Keratinocyte (primary cell): ENCODE data around the gene CARD18. TPM values are rescaled to one million over a fixed set of nuclear protein-coding genes. Genes with fewer than 3 reads are reported as not detected.

ENCODE experiments used
- DNase-seq: peaks from one replicate; pipeline ENCODE4 v3.0.0-alpha.2; 2011; ENCODE audit warnings: low read depth, missing footprints, low spot score
- FAIRE-seq: peaks from 2 replicates; lab custom pipeline; 2011; peaks lifted over from hg19 to GRCh38; lab: Jason Lieb, UNC
- H2AFZ ChIP-seq: 2 replicates; pipeline ENCODE4 v1.6.0; 2012; ENCODE audit warnings: low read length, control low read depth, inconsistent platforms; ENCODE audit not compliant: control insufficient read depth
- H3K27ac ChIP-seq: 2 replicates; pipeline ENCODE4 v1.5.1; 2011; ENCODE audit warnings: low read length; ENCODE audit not compliant: control insufficient read depth, insufficient read depth
- H3K27me3 ChIP-seq: 3 replicates; pipeline ENCODE4 v1.6.0; 2011; ENCODE audit warnings: low read length; ENCODE audit not compliant: control insufficient read depth, insufficient read depth; ENCODE audit errors: extremely low read depth
- H3K36me3 ChIP-seq, 2 experiments: 2 replicates in 1 of 2; 3 replicates in 1 of 2; pipeline ENCODE4 v1.5.1; 2011; ENCODE audit warnings: low read length in 2 of 2, mild to moderate bottlenecking in 1 of 2; ENCODE audit not compliant: control insufficient read depth in 2 of 2, insufficient read depth in 2 of 2; ENCODE audit errors: extremely low read depth in 1 of 2
- H3K4me1 ChIP-seq: 3 replicates; pipeline ENCODE4 v1.5.1; 2011; ENCODE audit warnings: low read length; ENCODE audit not compliant: control insufficient read depth, insufficient read depth; ENCODE audit errors: extremely low read depth
- H3K4me2 ChIP-seq: 3 replicates; pipeline ENCODE4 v1.6.0; 2011; ENCODE audit warnings: low read depth, low read length; ENCODE audit not compliant: control insufficient read depth, insufficient read depth; ENCODE audit errors: extremely low read depth
- H3K4me3 ChIP-seq, 3 experiments: fragments of 200-600 bp in 1 of 3; sonication (generic) in 1 of 3; 2 replicates in 2 of 3; 3 replicates in 1 of 3; pipeline ENCODE4 v1.5.1; 2011 to 2016; ENCODE audit warnings: low read length in 3 of 3, mild to moderate bottlenecking in 3 of 3, control low read depth in 2 of 3, inconsistent platforms in 1 of 3, low read depth in 1 of 3, mixed read lengths in 1 of 3, mixed run types in 1 of 3, moderate library complexity in 1 of 3; ENCODE audit not compliant: control insufficient read depth in 2 of 3, insufficient read depth in 2 of 3; ENCODE audit errors: extremely low read depth in 1 of 3
- H3K79me2 ChIP-seq: 2 replicates; pipeline ENCODE4 v1.6.0; 2012; ENCODE audit warnings: low read length; ENCODE audit not compliant: control insufficient read depth, insufficient read depth
- H3K9ac ChIP-seq: 3 replicates; pipeline ENCODE4 v1.6.0; 2011; ENCODE audit warnings: low read length; ENCODE audit not compliant: control insufficient read depth, insufficient read depth; ENCODE audit errors: extremely low read depth
- H3K9me1 ChIP-seq: 3 replicates; pipeline ENCODE4 v1.6.0; 2011; ENCODE audit warnings: low read length; ENCODE audit not compliant: control insufficient read depth, insufficient read depth; ENCODE audit errors: extremely low read depth
- H3K9me3 ChIP-seq: 2 replicates; pipeline ENCODE4 v1.5.1; 2012; ENCODE audit warnings: low read depth, low read length; ENCODE audit not compliant: control insufficient read depth
- H4K20me1 ChIP-seq: 3 replicates; pipeline ENCODE4 v1.6.0; 2011; ENCODE audit warnings: low read length; ENCODE audit not compliant: control insufficient read depth, insufficient read depth; ENCODE audit errors: extremely low read depth
- EZH2 ChIP-seq: IDR thresholded peaks from one replicate; pipeline ENCODE4 v1.6.1; 2012; ENCODE audit warnings: inconsistent platforms, mild to moderate bottlenecking, low read length, moderate library complexity
- dilution Hi-C: fragments of 300-500 bp; cut with MboI; formaldehyde crosslinking; loops from one replicate; pipeline ENCODE4 v1.7.0; 2020; ENCODE audit warnings: low sequenced_read_pairs; ENCODE audit not compliant: extremely low pct_ligation_motif_present
- polyA plus RNA-seq, 5 experiments: library from polyadenylated mRNA; depleted of rRNA in 3 of 5; stranded (reverse) in 3 of 5; stranded (forward) in 1 of 5; unstranded in 1 of 5; fragments of >200 nt; gene quantifications; 1 replicate in 1 of 5; 2 replicates in 3 of 5; 3 replicates in 1 of 5; pipeline versions ENCODE4 v1.2.1 to v1.2.3, GENCODE V29; 2011 to 2012; ENCODE audit warnings: missing spikeins in 2 of 5, low read depth in 1 of 5, low replicate concordance in 1 of 5
- TF ChIP-seq, protein P1 (sequence below), 3 experiments: IDR thresholded peaks in 1 of 3; conservative IDR thresholded peaks in 1 of 3; optimal IDR thresholded peaks in 1 of 3; 2 replicates in 2 of 3; 3 replicates in 1 of 3; pipeline versions ENCODE3 to v1.5.1; 2011; ENCODE audit warnings: low read length in 3 of 3, mild to moderate bottlenecking in 3 of 3, moderate library complexity in 2 of 3, control low read depth in 1 of 3, inconsistent platforms in 1 of 3; ENCODE audit not compliant: insufficient read depth in 2 of 3; ENCODE audit errors: extremely low read depth in 1 of 3

The CARD18 gene
- polyA plus RNA-seq, 1 donor (not counting 4 experiments of a cell fraction or from before 2014, with no cell fraction given): 10.4 TPM

DNA sequence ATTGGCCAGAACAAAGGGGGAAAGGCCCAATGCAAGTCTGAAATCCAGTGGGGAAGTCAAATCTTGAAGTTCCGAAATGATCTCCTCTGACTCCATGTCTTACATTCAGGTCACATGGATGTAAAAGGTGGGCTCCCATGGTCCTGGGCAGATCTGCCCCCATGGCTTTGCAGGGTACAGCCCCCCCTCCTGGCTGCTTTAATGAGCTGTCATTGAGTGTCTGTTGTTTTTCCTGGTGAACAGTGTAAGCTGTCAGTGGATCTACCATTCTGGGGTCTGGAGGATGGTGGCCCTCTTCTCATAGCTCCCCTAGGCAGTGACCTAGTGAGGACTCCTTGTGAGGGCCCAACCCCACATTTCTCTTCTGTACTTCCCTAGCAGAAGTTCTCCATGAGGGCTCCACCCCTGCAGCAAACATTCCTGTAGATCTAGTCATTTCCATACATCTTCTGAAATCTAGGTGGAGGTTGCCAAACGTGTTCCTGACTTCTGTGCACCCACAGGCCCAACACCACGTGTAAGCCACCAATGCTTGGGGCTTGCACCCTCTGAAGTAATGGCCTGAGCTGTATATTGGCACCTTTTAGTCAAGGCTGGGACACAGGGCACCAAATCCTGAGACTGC lies 9.3 kb downstream of the CARD18 start:
- Histone ChIP-seq H3K79me2 (no peaks in the 10 kb centered on the region), H3K4me1 (peaks cover 16% of the 10 kb centered on the region), H3K9me3 (peaks cover 5% of the 10 kb centered on the region), H3K36me3 (no peaks in the 10 kb centered on the region), H3K4me2 (no peak overlapping the region), H3K27ac (peak overlapping the region; percentile 29), H3K9ac (no peak overlapping the region), H3K9me1 (no peaks in the 10 kb centered on the region), H4K20me1 (no peaks in the 10 kb centered on the region), H2AFZ (peak overlapping the region; percentile 34), H3K4me3 (no peak overlapping the region), H3K27me3 (no peaks in the 10 kb centered on the region)
- dilution Hi-C loops: no loop called here
- peak; percentile 78 for FAIRE-seq
- TF ChIP-seq, protein P1, sequence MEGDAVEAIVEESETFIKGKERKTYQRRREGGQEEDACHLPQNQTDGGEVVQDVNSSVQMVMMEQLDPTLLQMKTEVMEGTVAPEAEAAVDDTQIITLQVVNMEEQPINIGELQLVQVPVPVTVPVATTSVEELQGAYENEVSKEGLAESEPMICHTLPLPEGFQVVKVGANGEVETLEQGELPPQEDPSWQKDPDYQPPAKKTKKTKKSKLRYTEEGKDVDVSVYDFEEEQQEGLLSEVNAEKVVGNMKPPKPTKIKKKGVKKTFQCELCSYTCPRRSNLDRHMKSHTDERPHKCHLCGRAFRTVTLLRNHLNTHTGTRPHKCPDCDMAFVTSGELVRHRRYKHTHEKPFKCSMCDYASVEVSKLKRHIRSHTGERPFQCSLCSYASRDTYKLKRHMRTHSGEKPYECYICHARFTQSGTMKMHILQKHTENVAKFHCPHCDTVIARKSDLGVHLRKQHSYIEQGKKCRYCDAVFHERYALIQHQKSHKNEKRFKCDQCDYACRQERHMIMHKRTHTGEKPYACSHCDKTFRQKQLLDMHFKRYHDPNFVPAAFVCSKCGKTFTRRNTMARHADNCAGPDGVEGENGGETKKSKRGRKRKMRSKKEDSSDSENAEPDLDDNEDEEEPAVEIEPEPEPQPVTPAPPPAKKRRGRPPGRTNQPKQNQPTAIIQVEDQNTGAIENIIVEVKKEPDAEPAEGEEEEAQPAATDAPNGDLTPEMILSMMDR (optimal IDR thresholded peaks at IDR 0.05 in 1 of 3, IDR thresholded peaks at IDR 0.05 in 1 of 3, conservative IDR thresholded peaks at IDR 0.05 in 1 of 3; ENCODE audit: extremely low read depth in 1 of 3, insufficient read depth in 2 of 3, low read length in 3 of 3): no peak
- no peak for TF ChIP-seq EZH2
- peak; percentile 44 for DNase-seq

DNA sequence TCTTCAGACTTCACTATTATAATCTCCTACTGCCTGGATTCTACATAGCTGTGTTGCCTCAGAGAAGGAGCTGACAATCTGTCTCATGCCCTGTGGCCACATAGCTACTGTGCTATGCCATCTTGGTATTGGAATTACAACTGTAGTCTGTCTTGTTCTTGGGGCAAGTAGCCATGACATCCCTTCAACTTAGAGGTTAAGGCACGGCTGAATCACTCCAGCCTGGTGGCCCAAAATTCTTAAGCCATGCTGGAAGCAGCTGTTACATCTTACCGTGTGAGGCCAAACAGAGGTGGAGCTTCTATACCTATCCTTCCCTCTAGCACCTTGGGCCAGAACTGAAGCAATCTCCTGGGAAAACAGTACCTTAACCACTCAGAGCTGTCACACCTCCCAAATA lies 14.8 kb downstream of the CARD18 start:
- TF ChIP-seq EZH2: no peak
- TF ChIP-seq, protein P1 (optimal IDR thresholded peaks at IDR 0.05 in 1 of 3, IDR thresholded peaks at IDR 0.05 in 1 of 3, conservative IDR thresholded peaks at IDR 0.05 in 1 of 3; ENCODE audit: extremely low read depth in 1 of 3, insufficient read depth in 2 of 3, low read length in 3 of 3): no peak
- Histone ChIP-seq H3K27ac (no peak overlapping the region), H3K9me1 (no peaks in the 10 kb centered on the region), H3K4me3 (no peak overlapping the region), H3K27me3 (no peaks in the 10 kb centered on the region), H3K9ac (no peak overlapping the region), H2AFZ (no peak overlapping the region), H3K79me2 (no peaks in the 10 kb centered on the region), H3K4me1 (no peaks in the 10 kb centered on the region), H4K20me1 (no peaks in the 10 kb centered on the region), H3K9me3 (no peaks in the 10 kb centered on the region), H3K36me3 (no peaks in the 10 kb centered on the region), H3K4me2 (no peak overlapping the region)
- DNase-seq (no peak), FAIRE-seq (no peak)
- dilution Hi-C loops: no loop called here
